Stimulated activated CD4-positive, alpha-beta T cell treated with anti-CD3 and anti-CD28 coated beads, TNF-alpha, amount 100 ng/mL, for 1 hour (primary cell): ENCODE measurements around the gene AIRE.

Experiments used
- DNase-seq, 3 donors: peaks; one replicate each; pipeline ENCODE4 v3.0.0-alpha.2; 2020; ENCODE audit warnings: low read depth in 3 of 3, low spot score in 1 of 3

The AIRE gene

GRCh38 chr21:44322621-44323325 lies 37.1 kb downstream of the AIRE start:
- DNase-seq, result no peak

- DNase-seq, result no peak
These were observed 37.9 kb downstream of the AIRE start for GRCh38 chr21:44323591-44323990.

- DNase-seq, result no peak
These were observed 38.6 kb downstream of the AIRE start for GRCh38 chr21:44324106-44324853.

- DNase-seq, result no peak
These were observed 39.1 kb downstream of the AIRE start for GRCh38 chr21:44324854-44325107.

- DNase-seq, result no peak
These were observed 40.0 kb downstream of the AIRE start for GRCh38 chr21:44325386-44326271.

- no peak for DNase-seq
These were observed 40.6 kb downstream of the AIRE start for GRCh38 chr21:44326272-44326647.

GRCh38 chr21:44326716-44327602 lies 41.3 kb downstream of the AIRE start:
- DNase-seq, result no peak

- DNase-seq, result no peak
These were observed 41.9 kb downstream of the AIRE start for GRCh38 chr21:44327603-44327974.

- DNase-seq, result no peak
These were observed 42.7 kb downstream of the AIRE start for GRCh38 chr21:44328242-44328895.

GRCh38 chr21:44329086-44329889 lies 43.6 kb downstream of the AIRE start:
- no peak for DNase-seq

- DNase-seq, result no peak
These were observed 44.5 kb downstream of the AIRE start for GRCh38 chr21:44329971-44330681.

- DNase-seq, result no peak
These were observed 45.0 kb downstream of the AIRE start for GRCh38 chr21:44330698-44331097.

- no peak for DNase-seq
These were observed 45.5 kb downstream of the AIRE start for GRCh38 chr21:44331209-44331608.

- no peak for DNase-seq
These were observed 46.1 kb downstream of the AIRE start for GRCh38 chr21:44331650-44332307.

GRCh38 chr21:44332383-44332782 lies 46.7 kb downstream of the AIRE start:
- DNase-seq, result no peak

- no peak for DNase-seq
These were observed 47.3 kb downstream of the AIRE start for GRCh38 chr21:44332965-44333364.

- no peak for DNase-seq
These were observed 48.0 kb downstream of the AIRE start for GRCh38 chr21:44333509-44334328.
